NCI-H1417 (cell line): Measurements from ENCODE around the gene SH3BP5L.

ENCODE experiments used
- DNase-seq, 3 experiments: peaks; one replicate each; lab custom pipeline; 2025; lab: John Stamatoyannopoulos, UW

SH3BP5L gene

DNA sequence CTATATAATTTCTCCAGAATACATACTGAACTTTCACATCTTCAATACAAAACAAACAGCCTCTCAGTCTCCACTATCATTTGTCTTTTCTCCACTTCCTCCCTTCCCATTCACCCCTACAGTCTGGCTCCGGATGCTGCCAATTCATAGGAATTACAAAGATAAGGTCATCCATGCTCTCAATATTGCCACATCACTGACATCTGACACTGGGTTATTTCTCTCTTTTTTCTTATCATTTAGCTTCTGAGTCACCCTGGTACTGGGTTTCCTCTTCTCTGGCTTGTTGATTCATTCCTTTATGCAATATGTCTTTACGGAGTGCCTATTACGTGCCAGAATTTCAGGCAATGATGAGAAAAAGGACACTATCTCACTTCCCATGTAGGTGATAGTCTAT, 3.1 kb upstream of the SH3BP5L start:
- DNase-seq = no peak

DNA sequence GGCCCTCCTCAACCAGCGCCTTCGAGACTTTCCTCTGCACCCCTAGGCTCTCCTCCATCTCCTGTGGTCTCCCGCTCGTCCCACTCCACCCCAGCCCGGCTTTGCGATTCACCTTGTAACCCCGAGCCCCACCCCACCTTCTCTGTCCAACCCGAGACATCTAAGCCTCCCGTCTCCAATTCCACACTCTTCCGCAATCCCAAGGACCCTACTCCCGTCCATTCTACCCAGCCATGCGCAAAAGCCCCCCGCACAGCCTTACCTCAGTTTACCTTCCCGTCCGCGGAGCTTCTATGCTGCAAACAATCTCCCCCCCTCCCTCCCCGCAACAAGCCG, 174 bp downstream of the SH3BP5L start:
- no peak for DNase-seq

DNA sequence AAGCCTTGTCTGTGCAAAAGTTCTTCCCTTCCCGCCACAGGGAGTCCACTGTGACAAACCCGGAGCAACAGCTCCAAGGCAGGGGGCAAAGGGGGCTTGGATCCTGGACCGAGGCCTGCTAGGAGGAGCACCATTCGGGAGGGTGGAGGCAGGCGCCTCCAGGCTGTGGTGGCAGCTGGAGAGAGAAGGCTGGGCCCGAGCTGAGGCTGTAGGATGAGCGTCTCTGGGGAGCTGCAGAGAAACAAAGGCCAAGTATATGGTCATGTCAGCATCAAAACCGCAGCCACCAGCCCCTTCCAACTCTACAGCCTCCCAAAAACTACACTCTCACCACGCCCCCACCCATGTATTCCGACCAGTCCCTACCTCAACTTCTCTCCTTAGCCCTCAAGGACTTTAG, 579 bp downstream of the SH3BP5L start:
- DNase-seq = no peak

DNA sequence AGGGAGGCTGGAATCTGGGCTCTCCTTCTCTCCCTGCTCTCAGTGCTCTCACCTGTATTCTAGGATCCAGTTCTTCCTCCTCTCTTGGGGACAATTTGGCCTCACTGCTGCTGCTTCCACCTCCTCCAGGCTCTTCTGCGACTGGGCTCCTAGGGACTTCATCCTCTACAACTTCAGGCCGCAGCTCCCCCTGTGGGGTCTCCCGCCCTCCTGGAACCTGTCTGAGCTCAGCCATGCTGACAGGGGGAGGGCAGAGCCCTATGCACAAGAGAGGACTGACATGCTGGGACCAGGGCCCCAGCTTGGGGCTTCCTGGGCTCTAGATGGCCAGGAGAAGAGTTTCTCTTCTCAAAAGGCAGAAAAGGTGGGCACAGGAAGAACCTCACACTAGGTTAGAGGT, 1.0 kb downstream of the SH3BP5L start:
- DNase-seq = no peak

DNA sequence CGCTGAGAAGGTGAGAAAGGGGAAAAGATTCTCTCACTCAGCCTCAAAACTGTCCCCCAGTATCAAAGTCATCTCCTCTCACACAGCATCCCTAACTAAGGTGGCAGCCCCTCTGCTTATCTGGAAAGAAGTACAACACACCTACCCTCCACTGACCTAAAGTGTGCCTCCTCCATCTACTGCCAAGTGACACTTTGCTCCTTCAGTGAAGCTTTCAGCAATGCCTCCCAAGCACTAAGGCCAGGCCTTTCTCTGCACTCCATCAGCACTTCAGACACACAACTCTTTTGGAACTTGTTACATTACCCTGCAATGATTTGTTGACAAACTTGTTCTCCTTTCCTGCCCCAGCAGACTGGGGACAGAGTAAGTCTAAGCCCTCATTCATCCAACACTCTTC, 1.4 kb downstream of the SH3BP5L start:
- no peak for DNase-seq

DNA sequence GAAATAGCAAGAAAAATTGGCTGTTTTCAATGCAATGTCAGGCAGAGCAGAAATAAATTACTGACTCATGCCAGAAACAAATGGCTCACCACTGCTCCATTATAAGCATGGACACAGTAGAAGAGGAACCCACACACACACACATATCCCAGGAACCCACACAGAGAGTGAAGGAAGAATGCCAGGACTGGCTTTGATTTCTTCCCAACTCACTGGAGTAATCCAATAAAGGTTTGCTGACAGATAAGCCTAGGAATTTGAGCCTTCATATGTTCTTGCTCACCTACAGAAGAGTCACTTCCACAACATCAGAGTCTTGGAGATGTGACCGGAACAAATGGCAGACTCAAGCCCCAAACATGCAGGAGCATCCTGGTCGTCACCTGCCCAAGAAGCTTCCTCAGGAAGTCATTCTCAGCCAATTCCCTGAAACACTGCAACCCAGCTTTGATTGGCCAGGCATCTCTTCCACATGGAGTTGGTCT, 2.2 kb downstream of the SH3BP5L start:
- no peak for DNase-seq

DNA sequence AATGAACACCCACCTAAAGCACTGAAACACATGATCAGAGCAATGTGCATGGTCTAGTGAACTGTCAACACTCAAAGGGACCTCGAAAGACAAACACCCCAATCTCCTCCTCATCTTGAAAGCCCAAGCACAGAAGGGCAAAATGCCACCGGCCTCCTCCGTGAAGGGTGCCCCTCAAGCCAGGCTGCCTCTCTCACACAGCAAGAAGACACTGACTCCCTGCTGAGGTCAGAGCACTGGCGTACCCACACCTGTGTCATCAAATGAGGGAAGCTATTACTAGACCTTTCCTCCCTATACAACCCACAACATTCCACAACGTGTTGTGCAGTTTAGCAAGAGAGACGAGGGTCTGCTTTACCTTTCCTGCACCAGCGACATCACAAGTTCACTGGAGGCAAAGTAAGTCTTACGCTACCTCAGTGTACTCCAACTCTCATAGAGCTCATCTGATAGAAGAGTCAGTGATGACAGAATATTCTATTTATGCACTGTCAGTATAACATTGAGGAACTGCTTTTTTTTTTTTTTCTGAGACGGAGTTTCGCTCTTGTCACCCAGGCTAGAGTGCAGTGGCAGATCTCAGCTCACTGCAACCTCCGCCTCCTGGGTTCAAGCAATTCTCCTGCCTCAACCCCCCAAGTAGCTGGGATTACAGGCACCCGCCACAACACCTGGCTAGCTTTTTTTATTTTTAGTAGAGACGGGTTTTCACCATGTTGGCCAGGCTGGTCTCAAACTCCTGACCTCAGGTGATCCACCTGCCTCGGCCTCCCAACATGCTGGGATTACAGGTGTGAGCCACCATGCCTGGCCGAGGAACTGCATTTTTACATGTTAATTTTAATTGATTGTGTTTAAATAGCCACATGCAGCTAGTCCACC, 3.3 kb downstream of the SH3BP5L start:
- no peak for DNase-seq

DNA sequence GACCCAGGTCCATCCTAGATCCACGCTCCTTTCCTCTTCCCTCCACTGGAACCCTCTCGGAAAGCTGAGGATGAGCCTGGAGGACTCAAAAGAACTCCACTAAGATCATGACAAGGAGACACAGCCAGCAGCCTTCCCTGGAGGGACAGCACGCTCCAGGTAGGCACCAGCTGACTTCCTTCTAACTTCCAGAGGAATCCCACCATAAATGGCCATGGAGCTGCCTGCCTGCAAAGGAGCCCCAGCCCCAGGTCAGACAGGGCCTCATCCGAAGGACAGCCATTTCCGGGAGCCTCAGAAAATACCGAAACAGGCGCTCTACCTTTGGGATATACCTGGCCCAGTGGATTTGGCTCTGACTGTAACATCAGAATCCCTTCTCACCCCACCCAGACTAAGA, 4.1 kb downstream of the SH3BP5L start:
- DNase-seq = no peak

DNA sequence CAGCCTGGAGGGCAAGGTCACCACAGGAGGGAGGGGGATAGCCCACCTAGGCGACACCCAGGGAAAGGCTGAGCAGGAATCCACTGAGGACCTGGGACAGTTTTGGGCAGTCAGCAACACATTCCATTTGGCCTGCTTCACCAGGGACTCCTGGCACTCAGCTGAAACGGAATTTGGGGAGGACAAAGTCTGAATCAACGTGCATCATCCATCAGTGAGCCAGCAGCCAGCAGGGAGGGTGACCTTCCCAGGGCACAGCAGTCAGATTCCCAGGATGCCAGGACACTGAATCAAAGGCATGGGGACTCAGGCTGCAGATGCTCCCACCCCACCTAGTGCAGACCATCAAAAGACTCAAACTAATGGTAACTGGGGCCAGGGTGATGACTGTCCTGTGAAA, 4.6 kb downstream of the SH3BP5L start:
- DNase-seq = no peak

DNA sequence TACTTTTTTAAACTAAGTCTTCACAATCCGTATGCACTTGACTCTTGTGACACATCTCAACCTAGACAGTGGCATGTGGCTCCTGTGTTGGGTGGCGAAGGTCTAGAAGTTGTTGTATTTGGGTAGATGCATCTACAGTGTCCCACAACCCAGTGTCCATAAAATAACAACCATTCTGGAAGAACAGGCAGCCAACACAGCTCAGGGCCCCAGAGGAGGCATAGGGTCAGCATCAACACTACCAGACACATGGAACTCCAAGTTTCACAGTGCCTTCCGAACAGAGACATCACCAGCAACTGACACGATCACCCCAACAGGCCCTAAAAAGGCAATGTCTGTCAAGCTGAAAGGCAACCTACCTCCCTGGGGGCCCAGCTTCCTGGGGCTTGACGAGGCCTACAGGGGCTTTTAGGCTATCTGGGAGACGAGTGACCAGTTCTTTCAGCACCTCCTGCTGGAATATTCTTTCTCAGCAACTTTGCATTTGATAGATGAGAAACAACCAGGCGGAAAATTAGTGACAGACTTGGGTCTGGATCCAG, 5.6 kb downstream of the SH3BP5L start:
- no peak for DNase-seq

DNA sequence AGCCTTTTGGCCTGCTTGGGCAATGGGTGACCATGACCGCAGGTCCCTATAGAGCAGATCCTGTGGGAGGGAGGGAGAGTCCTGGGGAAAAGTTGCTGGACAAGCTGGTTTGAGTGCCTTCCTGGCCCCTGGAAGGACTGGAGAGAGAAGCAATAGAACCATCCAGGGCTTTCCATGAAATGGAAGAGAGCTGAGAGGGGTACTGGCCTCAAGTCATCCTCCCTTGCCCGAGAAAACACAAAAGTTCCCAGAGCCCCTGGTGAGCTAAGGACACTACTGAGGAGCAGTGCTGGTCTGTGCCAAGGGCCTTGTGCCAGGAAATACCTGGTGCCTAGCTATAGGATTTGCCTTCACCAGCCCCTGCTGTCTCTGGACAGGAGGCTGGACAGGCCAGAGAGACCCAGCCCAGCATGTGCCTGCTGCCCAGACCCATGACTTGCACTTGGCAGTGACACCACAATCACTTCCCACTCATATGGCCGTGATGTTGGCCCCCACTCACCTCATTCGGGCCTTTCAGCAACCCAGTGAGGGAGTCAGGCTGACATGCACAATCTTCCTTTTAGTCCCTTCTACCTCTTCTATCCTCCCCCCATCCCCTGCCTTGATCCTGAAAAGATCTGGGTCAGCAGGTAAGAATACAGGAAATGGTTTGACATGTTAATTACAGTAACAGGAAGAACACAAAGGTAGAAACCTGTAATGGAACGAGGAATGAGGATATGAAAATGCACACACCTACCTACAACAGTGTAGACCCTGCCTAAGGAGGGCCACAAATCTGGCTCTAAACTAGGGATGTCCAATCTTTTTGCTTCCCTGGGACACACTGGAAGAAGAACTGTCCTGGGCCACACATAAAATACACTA, 7.0 kb downstream of the SH3BP5L start:
- DNase-seq = no peak

DNA sequence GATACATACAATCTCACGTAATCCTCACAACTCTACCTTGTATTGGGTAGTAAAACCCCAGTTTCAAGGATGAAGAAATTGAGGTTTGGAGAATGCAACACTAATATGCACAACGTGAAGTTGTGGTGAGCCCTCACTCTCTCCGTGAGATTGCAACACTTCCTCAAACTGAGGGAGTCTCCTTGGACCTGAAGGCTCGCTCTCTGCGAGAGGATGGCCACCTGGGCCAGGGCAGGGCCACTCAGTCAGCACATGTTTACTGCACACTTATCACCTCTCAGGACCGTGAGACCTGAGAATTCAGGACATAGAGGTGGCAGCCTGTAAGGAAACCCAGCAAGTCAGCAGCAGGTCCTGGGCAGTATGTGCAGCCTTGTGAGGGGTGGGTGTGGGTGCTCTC, 8.7 kb downstream of the SH3BP5L start:
- no peak for DNase-seq

DNA sequence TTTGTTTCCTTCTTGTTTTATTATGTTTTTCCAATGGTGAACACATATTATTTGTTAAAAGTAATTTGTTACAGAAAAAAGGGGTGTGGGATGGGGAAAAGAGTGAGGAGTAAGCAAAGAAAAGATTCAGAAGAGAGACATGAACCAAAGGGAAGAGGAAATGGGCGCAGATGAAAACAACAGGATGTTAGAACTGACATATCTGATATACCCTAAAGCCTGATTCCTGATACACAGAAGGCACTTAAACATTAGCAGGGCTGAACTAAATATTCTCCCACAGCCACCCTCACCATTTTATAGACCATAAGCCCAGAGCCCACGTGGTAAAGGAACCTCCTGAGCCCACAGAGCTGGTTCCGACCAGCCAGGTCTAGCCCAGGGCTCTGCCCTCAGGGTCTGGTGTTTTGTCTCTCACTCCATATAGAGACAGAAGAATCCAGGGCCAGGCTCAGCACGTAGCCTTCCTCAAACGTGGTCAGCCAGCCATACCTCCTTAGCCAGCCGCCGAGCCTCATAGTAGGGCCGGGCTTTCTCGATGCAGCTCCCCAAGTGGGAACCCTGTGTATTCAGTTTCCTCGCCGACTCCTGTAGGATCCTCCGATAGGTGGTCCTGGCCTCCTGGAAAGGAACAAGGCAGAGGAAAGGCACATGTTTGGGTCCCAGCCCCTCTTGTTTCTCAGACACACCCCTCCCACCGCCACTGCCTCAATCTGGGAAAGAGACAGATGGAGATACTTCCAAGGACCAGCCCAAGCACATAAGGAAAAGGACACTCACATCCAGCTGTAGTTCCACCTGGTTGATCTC, 9.5 kb downstream of the SH3BP5L start:
- no peak for DNase-seq

DNA sequence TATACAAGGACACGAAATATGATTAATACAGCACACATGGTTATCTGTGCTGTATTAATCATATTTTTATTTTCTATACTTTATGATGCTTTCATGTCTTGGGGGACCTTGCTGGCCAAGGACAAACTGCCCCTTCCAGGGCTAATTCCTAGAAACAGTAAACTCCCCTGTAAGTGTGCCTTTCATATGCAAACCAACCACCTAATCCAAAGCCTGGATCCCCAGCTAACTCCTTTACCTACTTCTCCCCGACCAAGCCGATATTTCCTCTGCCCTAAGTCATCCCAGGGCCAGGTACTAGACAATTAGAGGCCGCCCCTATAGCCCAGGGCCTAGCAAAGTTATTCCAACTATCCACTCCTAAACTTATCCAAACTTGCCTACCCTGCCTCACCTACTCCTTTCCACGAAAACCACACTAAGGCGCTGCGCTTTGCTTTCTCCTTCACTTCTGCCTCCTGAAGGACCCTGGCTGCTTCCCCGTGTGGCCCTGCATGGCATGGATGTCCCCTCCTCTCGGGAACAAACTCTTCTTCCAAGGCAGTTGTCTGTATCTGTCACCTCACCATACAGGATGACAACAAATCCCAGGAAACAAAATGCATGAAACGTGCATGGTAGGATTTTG, 10.2 kb downstream of the SH3BP5L start:
- no peak for DNase-seq

DNA sequence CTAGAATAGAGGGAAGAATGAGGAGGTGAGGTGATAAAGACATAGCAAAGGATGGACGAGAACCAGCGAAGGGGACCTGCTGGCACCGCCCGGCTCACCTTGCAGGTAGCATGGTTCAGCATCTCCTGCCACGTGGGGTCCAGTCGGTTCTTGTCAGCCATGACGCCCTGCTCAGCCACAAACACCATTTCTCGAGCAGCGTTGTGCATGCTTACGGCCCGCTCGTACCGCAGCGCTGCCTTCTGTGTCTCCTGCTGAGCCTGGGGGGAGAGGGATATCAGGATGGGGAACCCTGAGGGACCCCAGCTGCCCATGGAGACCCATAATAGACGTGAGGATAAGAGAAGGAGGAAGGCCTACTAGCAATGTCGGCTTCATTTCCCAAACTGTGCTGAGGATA, 11.4 kb downstream of the SH3BP5L start:
- DNase-seq = no peak

DNA sequence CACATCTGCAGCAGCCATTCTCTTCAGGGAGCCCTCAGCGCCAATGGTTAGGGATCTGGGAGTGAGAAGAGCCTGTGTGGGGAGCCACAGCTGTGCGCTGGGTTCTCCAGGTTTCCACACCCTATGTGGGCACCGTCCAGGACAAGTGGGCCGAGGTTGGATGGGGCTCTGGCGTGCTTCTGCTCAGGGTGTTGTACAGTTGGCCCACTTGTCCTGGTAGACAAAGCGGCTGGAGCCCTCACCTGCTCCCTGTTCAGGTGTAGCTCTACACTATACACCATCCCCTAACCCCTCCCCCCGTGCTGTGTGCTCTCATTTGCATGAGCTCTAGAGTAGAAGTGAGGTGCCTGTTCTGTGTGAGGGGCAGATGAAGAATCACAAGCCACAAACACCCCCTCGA, 12.2 kb downstream of the SH3BP5L start:
- no peak for DNase-seq

DNA sequence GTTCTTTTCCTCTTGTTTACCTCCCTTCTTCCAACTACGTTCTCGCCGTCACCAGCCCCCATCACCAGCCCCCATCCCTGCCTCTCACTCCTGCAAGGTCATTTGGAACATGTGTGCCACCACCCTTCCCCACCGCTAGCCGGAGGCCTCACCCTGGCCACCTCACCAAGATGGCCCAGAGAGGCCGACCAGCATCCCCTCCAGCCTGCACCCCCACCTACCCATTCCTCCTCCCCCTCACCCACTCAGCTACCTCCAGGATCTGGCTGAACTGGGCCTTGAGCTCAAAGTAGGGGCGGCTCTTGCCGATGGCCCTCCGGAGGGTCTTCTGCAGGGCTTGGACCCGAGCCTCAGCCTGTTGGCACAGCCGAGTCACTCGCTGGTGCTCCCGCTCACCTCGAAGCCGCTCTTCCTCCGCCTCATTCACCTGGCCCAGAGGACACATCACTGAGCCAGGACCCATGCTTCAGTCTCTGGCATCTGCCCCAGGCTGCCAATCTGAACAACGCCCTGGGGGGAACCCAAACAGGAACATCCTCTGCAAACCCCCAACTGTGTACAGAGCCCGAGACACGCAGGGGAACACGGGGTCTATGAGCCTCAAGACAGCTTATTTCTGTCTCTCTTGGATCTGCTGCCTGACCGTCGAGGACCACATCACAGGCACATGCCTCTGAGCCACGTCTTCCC, 12.8 kb downstream of the SH3BP5L start:
- DNase-seq = no peak

DNA sequence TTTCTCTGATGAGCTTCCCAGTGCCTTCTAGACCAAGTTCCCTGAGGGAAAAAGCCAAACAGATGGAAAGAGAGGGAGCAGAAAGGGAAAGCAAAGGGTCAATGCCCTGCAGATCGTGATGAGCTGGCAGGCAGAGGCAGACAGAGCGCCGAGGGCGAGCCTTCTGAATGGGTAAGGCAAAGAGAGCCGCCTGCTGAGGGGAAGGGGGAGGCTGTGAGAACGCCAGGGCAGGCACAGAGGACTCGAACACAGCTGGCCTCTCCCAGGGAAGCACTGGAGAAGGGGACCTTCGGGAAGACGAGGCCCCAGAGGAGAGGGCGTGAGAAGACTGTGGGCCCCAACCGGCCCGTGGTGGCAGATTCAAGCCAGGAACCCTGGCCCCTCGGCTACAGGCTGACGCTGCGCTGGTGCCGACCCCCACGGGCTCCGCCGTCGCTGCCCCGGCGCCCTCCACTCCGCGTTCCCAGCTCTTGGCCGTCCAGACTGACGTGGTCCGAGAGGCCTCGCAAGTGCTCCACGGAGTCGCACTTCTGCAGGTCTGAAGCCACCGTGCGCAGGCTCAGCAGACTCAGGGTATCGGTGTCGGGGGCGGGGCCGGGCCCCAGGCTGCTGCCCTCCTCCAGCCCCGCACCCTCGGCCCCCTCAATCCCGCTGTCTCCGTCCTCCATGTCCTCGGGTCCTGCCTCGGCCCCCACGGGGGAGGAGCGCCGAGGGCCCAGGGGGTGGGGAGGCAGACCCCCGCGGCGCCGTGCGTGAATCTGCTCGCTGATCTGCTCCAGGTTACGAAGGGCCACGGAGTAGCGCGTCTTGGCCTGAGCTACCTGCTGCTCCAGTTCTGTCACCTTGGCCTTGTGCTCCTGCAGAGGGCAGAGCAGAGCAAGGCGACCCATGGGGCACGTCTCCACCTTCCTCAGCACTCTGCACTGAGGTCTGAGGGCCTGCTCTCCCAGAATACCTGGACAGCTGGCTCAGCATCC, 13.9 kb downstream of the SH3BP5L start:
- no peak for DNase-seq

DNA sequence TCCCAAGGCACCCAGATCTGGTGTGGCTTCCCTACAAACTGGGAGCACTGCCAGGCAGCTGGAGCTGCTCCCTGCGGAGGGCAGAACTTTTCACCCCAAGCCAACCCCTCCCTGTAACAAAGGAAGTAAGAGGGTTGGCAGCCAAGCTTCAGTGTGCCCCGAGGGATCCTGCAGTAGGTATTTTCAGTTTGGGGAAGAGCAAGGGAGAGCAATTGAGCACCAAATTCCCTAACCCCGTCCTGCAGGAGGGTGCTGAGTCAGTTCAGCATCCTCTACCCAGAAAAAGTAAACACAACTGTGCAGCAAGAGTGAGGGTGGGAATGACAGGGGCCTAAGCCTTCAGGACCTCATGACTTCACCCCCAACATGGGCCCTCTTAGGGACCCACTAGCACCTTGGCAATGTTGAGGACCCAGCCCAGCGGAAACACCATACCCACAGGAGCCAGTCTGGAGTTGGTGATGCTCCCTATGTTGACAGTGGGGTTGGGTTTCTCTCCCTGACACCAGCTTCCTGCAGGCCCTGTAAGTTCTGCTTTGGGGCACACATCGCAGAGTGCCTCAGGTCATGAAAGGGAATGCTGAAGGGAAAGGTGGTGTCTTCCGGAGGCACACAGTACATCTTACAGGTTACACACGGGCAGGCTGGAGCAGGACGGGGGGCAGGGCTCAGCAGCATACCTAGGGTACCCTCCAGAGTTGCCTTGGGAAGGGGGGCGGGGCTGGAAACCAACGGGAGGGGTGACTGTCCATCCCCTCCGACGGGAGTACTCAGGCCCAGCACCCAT, 14.8 kb downstream of the SH3BP5L start:
- DNase-seq = no peak
